Loucy (cell line): ENCODE measurements around the gene TSEN15.

Source experiments
- H2AFZ ChIP-seq: fragments of 200-600 bp; sonication (generic); 2 replicates; pipeline ENCODE4 v1.6.0; 2016; ENCODE audit warnings: antibody characterized with exemption, mild to moderate bottlenecking, low read length, moderate library complexity
- H3F3A ChIP-seq: fragments of 200-600 bp; 2 replicates; pipeline ENCODE4 v1.6.0; 2016; ENCODE audit warnings: antibody characterized with exemption, low read depth, mild to moderate bottlenecking
- H3K27me3 ChIP-seq: fragments of 200-600 bp; sonication (generic); 2 replicates; pipeline ENCODE4 v1.6.1; 2014; ENCODE audit warnings: low read length, mild to moderate bottlenecking; ENCODE audit not compliant: insufficient read depth, poor library complexity, severe bottlenecking
- H3K36me3 ChIP-seq: fragments of 200-600 bp; sonication (generic); 2 replicates; pipeline ENCODE4 v1.6.1; 2016; ENCODE audit warnings: low read length; ENCODE audit not compliant: insufficient read depth
- H3K4me1 ChIP-seq: fragments of 200-600 bp; sonication (generic); 2 replicates; pipeline ENCODE4 v1.5.1; 2014; ENCODE audit warnings: low read length, mild to moderate bottlenecking; ENCODE audit not compliant: insufficient read depth, poor library complexity, severe bottlenecking
- H3K4me2 ChIP-seq: fragments of 200-600 bp; sonication (generic); 2 replicates; pipeline ENCODE4 v1.6.0; 2014; ENCODE audit warnings: antibody characterized with exemption, low read length, low read depth, mild to moderate bottlenecking; ENCODE audit not compliant: poor library complexity, severe bottlenecking
- H3K4me3 ChIP-seq: fragments of 200-600 bp; sonication (generic); 2 replicates; pipeline ENCODE4 v1.5.1; 2014; ENCODE audit warnings: low read length, mild to moderate bottlenecking, mixed read lengths; ENCODE audit not compliant: poor library complexity, severe bottlenecking
- H3K79me2 ChIP-seq: fragments of 200-600 bp; sonication (generic); 2 replicates; pipeline ENCODE4 v1.6.1; 2014; ENCODE audit warnings: low read length; ENCODE audit not compliant: insufficient read depth
- H3K9ac ChIP-seq: fragments of 200-600 bp; sonication (generic); 2 replicates; pipeline ENCODE4 v1.6.0; 2014; ENCODE audit warnings: mild to moderate bottlenecking, low read depth, low read length, moderate library complexity; ENCODE audit not compliant: poor library complexity, severe bottlenecking
- H3K9me2 ChIP-seq: fragments of 200-600 bp; sonication (generic); replicated peaks from 2 replicates; pipeline ENCODE4 v1.6.1; 2016; ENCODE audit warnings: low read depth, low read length, mixed read lengths
- H3K9me3 ChIP-seq: fragments of 200-600 bp; sonication (generic); 2 replicates; pipeline ENCODE4 v1.6.1; 2014; ENCODE audit warnings: mild to moderate bottlenecking, antibody characterized with exemption, low read length, low read depth; ENCODE audit not compliant: insufficient read depth
- H4K20me1 ChIP-seq: fragments of 200-600 bp; sonication (generic); 2 replicates; pipeline ENCODE4 v1.6.0; 2014; ENCODE audit warnings: antibody characterized with exemption, low read length, mild to moderate bottlenecking; ENCODE audit not compliant: insufficient read depth, poor library complexity, severe bottlenecking
- CTCF ChIP-seq: fragments of 200-600 bp; sonication (generic); conservative IDR thresholded peaks from 2 replicates; pipeline ENCODE4 v1.5.1; 2014; ENCODE audit warnings: mild to moderate bottlenecking, antibody characterized with exemption, low read length
- EZH2phosphoT487 ChIP-seq: fragments of 200-600 bp; IDR thresholded peaks from 2 replicates; pipeline ENCODE4 v1.6.1; 2018; ENCODE audit warnings: antibody characterized with exemption, mild to moderate bottlenecking, moderate library complexity, borderline replicate concordance

Gene TSEN15

GRCh38 chr1:184005506-184005905, 46.0 kb upstream of the TSEN15 start:
- Histone ChIP-seq H3K79me2 (no peaks in the 10 kb centered on the region), H3K27me3 (no peaks in the 10 kb centered on the region), H3K4me1 (no peaks in the 10 kb centered on the region), H3F3A (no peaks in the 10 kb centered on the region), H3K9me2 (no peaks in the 10 kb centered on the region), H3K9ac (no peak overlapping the region), H3K4me3 (no peak overlapping the region), H4K20me1 (no peaks in the 10 kb centered on the region), H3K9me3 (no peaks in the 10 kb centered on the region), H3K4me2 (no peak overlapping the region), H3K36me3 (no peaks in the 10 kb centered on the region), H2AFZ (no peak overlapping the region)
- TF ChIP-seq CTCF = no peak
- TF ChIP-seq EZH2phosphoT487 = no peak

GRCh38 chr1:184010788-184011187, 40.7 kb upstream of the TSEN15 start:
- Histone ChIP-seq H3K36me3 (no peaks in the 10 kb centered on the region), H3F3A (no peaks in the 10 kb centered on the region), H3K4me2 (no peak overlapping the region), H3K9me2 (no peaks in the 10 kb centered on the region), H3K9me3 (no peaks in the 10 kb centered on the region), H3K27me3 (no peaks in the 10 kb centered on the region), H3K4me1 (no peaks in the 10 kb centered on the region), H3K9ac (no peak overlapping the region), H4K20me1 (no peaks in the 10 kb centered on the region), H2AFZ (no peak overlapping the region), H3K79me2 (no peaks in the 10 kb centered on the region), H3K4me3 (no peak overlapping the region)
- TF ChIP-seq CTCF (no peak), EZH2phosphoT487 (no peak)

GRCh38 chr1:184012187-184012586, 39.3 kb upstream of the TSEN15 start:
- H4K20me1 ChIP-seq = no peaks in the 10 kb centered on the region
- H3K4me3 ChIP-seq = no peak overlapping the region
- H3K9me2 ChIP-seq = no peaks in the 10 kb centered on the region
- no peaks in the 10 kb centered on the region for H3K9me3 ChIP-seq
- H3K27me3 ChIP-seq = no peaks in the 10 kb centered on the region
- no peak overlapping the region for H3K9ac ChIP-seq
- H2AFZ ChIP-seq = no peak overlapping the region
- H3F3A ChIP-seq = no peaks in the 10 kb centered on the region
- no peak overlapping the region for H3K4me2 ChIP-seq
- H3K4me1 ChIP-seq = no peaks in the 10 kb centered on the region
- TF ChIP-seq EZH2phosphoT487 (no peak), CTCF (no peak)
- H3K36me3 ChIP-seq = no peaks in the 10 kb centered on the region
- no peaks in the 10 kb centered on the region for H3K79me2 ChIP-seq
